Omental fat pad (tissue), 4 donors: ENCODE measurements around the gene MAFG. TPM values are rescaled to one million over a fixed set of nuclear protein-coding genes. Genes with fewer than 3 reads are reported as not detected.
A peak's percentile ranks its signal among the peaks of the same experiment; 100 is the strongest.

Source experiments
- ATAC-seq: fragments of 150-250 bp; one replicate; pipeline ENCODE4 v1.9.1; 2016; ENCODE audit warnings: mild to moderate bottlenecking, moderate library complexity; ENCODE audit not compliant: low FRiP score
- DNase-seq: peaks from one replicate; pipeline ENCODE4 v3.0.0-alpha.2; 2019; ENCODE audit warnings: low spot score
- CTCF ChIP-seq, 3 donors: fragments of 450-650 bp; IDR thresholded peaks; one replicate each; pipeline ENCODE4 v1.5.1; 2016 to 2017; ENCODE audit warnings: antibody characterized with exemption in 3 of 3, mild to moderate bottlenecking in 3 of 3, moderate library complexity in 2 of 3
- total RNA-seq, 4 donors: library from RNA; depleted of rRNA; stranded (reverse); fragments of >200 nt; gene quantifications; one replicate each; pipeline ENCODE4 v1.1.0, GENCODE V29; 2016

Gene MAFG
- total RNA-seq, 4 donors from 2014 or later, result 22.2 to 31.5 (median 25.6) TPM

- DNase-seq (no peak), ATAC-seq (no peak)
- no peak for TF ChIP-seq CTCF (IDR thresholded peaks at IDR 0.05)
These were observed 25.3 kb upstream of the MAFG start for GRCh38 chr17:81952792-81953228.

- DNase-seq (no peak), ATAC-seq (no peak)
- no peak for TF ChIP-seq CTCF (IDR thresholded peaks at IDR 0.05)
These were observed 24.5 kb upstream of the MAFG start for GRCh38 chr17:81951785-81952684.

- DNase-seq (no peak), ATAC-seq (no peak)
- TF ChIP-seq CTCF (IDR thresholded peaks at IDR 0.05), result no peak
These were observed 23.0 kb upstream of the MAFG start for GRCh38 chr17:81950501-81950900.

- DNase-seq (no peak), ATAC-seq (peak; percentile 22)
- no peak for TF ChIP-seq CTCF (IDR thresholded peaks at IDR 0.05)
These were observed 21.3 kb upstream of the MAFG start for GRCh38 chr17:81948635-81949378.

- no peak for ATAC-seq
- TF ChIP-seq CTCF (IDR thresholded peaks at IDR 0.05), result no peak
- DNase-seq, result no peak
These were observed 19.7 kb upstream of the MAFG start, which contains the start of gene MYADML2 for GRCh38 chr17:81947189-81947588. Gene MYADML2, minus strand, starts transcription at chr17:81947233. Its CDS starts 5,492 bp downstream, at chr17:81941741.

GRCh38 chr17:81944858-81945257 lies 17.3 kb upstream of the MAFG start:
- DNase-seq (no peak), ATAC-seq (no peak)
- TF ChIP-seq CTCF (IDR thresholded peaks at IDR 0.05), result no peak
